ENCODE results near the gene PDIA6.

Gene PDIA6

GRCh38 chr2:10772868-10773215, 39.7 kb downstream of the PDIA6 start:
- Mint-ChIP-seq H3K4me3 (no peak overlapping the region), H3K36me3 (ENCODE audit: low read depth) (no peaks in the 10 kb centered on the region), H3K27ac (no peak overlapping the region), H3K4me1 (ENCODE audit: low read depth) (no peaks in the 10 kb centered on the region), H3K9me3 (no peaks in the 10 kb centered on the region), H3K27me3 (no peaks in the 10 kb centered on the region)

DNA sequence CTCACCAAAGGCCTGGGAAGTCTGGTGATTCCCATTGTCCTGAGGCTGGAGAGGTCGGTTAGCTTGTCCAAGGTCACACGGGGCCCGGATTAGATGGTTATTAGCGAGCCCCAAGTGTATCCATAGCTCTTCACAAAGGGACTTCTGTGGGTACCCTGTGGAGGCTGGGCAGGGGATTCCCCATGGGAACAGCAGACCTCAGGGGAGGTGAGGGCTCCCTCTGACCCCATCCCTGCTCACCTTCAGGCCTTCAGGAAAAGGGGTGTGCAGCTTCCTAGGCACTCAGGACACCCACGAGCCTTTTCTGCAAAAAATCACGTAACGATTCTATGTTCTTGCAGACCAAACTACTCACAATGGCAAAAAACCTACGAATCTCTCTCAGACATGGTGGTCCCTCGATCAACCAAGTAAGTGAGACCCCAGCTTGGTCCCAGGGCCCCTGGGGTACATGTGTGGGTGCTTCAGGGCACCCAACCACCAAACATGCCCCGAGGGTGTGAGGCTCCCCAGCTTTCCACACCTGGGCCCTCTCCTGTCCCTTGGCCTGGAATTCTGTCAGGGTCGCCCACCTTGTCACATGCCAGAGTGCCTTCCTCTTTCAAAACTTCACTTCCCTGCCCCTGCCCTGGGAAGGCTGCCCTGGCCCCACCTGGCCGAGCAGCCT, 40.3 kb downstream of the PDIA6 start:
- no peaks in the 10 kb centered on the region for H3K36me3 Mint-ChIP-seq (ENCODE audit: low read depth)
- no peaks in the 10 kb centered on the region for H3K27me3 Mint-ChIP-seq
- H3K4me1 Mint-ChIP-seq (ENCODE audit: low read depth): no peaks in the 10 kb centered on the region
- no peak overlapping the region for H3K27ac Mint-ChIP-seq
- H3K4me3 Mint-ChIP-seq: no peak overlapping the region
- no peaks in the 10 kb centered on the region for H3K9me3 Mint-ChIP-seq

- Mint-ChIP-seq H3K27ac (no peak overlapping the region), H3K4me1 (ENCODE audit: low read depth) (no peaks in the 10 kb centered on the region), H3K36me3 (ENCODE audit: low read depth) (no peaks in the 10 kb centered on the region), H3K4me3 (no peak overlapping the region), H3K27me3 (no peaks in the 10 kb centered on the region), H3K9me3 (no peaks in the 10 kb centered on the region)
These were observed 40.8 kb downstream of the PDIA6 start for GRCh38 chr2:10771786-10772185.

- no peaks in the 10 kb centered on the region for H3K27me3 Mint-ChIP-seq
- no peak overlapping the region for H3K4me3 Mint-ChIP-seq
- H3K4me1 Mint-ChIP-seq (ENCODE audit: low read depth): no peaks in the 10 kb centered on the region
- no peaks in the 10 kb centered on the region for H3K36me3 Mint-ChIP-seq (ENCODE audit: low read depth)
- no peak overlapping the region for H3K27ac Mint-ChIP-seq
- H3K9me3 Mint-ChIP-seq: no peaks in the 10 kb centered on the region
These were observed 41.4 kb downstream of the PDIA6 start for GRCh38 chr2:10770956-10771750.

GRCh38 chr2:10768063-10768507, 44.5 kb downstream of the PDIA6 start:
- H3K4me3 Mint-ChIP-seq: no peak overlapping the region
- no peaks in the 10 kb centered on the region for H3K4me1 Mint-ChIP-seq (ENCODE audit: low read depth)
- no peaks in the 10 kb centered on the region for H3K27me3 Mint-ChIP-seq
- H3K9me3 Mint-ChIP-seq: no peaks in the 10 kb centered on the region
- no peaks in the 10 kb centered on the region for H3K36me3 Mint-ChIP-seq (ENCODE audit: low read depth)
- no peak overlapping the region for H3K27ac Mint-ChIP-seq

GRCh38 chr2:10765914-10766313, 46.7 kb downstream of the PDIA6 start:
- Mint-ChIP-seq H3K9me3 (no peaks in the 10 kb centered on the region), H3K4me3 (no peak overlapping the region), H3K27ac (no peak overlapping the region), H3K27me3 (no peaks in the 10 kb centered on the region), H3K36me3 (ENCODE audit: low read depth) (no peaks in the 10 kb centered on the region), H3K4me1 (ENCODE audit: low read depth) (no peaks in the 10 kb centered on the region)

GRCh38 chr2:10765461-10765860, 47.1 kb downstream of the PDIA6 start:
- Mint-ChIP-seq H3K4me3 (no peak overlapping the region), H3K27ac (no peak overlapping the region), H3K36me3 (ENCODE audit: low read depth) (no peaks in the 10 kb centered on the region), H3K4me1 (ENCODE audit: low read depth) (no peaks in the 10 kb centered on the region), H3K27me3 (no peaks in the 10 kb centered on the region), H3K9me3 (no peaks in the 10 kb centered on the region)

- no peaks in the 10 kb centered on the region for H3K4me1 Mint-ChIP-seq (ENCODE audit: low read depth)
- H3K27ac Mint-ChIP-seq: no peak overlapping the region
- H3K9me3 Mint-ChIP-seq: no peaks in the 10 kb centered on the region
- no peak overlapping the region for H3K4me3 Mint-ChIP-seq
- H3K27me3 Mint-ChIP-seq: no peaks in the 10 kb centered on the region
- H3K36me3 Mint-ChIP-seq (ENCODE audit: low read depth): no peaks in the 10 kb centered on the region
These were observed 47.7 kb downstream of the PDIA6 start for GRCh38 chr2:10764896-10765295.

- Mint-ChIP-seq H3K27ac (no peak overlapping the region), H3K4me1 (ENCODE audit: low read depth) (no peaks in the 10 kb centered on the region), H3K36me3 (ENCODE audit: low read depth) (no peaks in the 10 kb centered on the region), H3K9me3 (no peaks in the 10 kb centered on the region), H3K4me3 (no peak overlapping the region), H3K27me3 (no peaks in the 10 kb centered on the region)
These were observed 48.3 kb downstream of the PDIA6 start for GRCh38 chr2:10764096-10764785.

DNA sequence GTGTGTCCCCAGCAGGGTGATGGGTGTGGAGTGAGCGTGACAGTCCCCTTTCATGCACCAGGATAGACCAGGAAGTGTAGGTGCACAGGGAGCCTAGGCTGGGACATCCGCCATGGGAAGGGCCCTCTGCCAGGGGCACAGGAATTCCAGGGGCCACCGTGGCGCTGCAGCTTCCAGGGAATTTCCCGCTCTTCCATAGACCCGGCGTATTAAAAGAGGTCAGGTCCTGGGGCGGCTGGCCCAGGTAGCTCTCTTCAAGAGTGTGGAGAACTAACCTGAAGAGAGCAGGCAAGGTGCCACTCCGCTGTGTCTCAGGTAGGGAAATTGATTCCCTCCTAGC, 49.2 kb downstream of the PDIA6 start:
- no peaks in the 10 kb centered on the region for H3K27me3 Mint-ChIP-seq
- H3K27ac Mint-ChIP-seq: no peak overlapping the region
- no peak overlapping the region for H3K4me3 Mint-ChIP-seq
- no peaks in the 10 kb centered on the region for H3K36me3 Mint-ChIP-seq (ENCODE audit: low read depth)
- H3K9me3 Mint-ChIP-seq: no peaks in the 10 kb centered on the region
- no peaks in the 10 kb centered on the region for H3K4me1 Mint-ChIP-seq (ENCODE audit: low read depth)

GRCh38 chr2:10762651-10763460, 49.7 kb downstream of the PDIA6 start:
- H3K4me3 Mint-ChIP-seq: no peak overlapping the region
- H3K27me3 Mint-ChIP-seq: no peaks in the 10 kb centered on the region
- no peaks in the 10 kb centered on the region for H3K9me3 Mint-ChIP-seq
- H3K4me1 Mint-ChIP-seq (ENCODE audit: low read depth): no peaks in the 10 kb centered on the region
- no peak overlapping the region for H3K27ac Mint-ChIP-seq
- H3K36me3 Mint-ChIP-seq (ENCODE audit: low read depth): no peaks in the 10 kb centered on the region

DNA sequence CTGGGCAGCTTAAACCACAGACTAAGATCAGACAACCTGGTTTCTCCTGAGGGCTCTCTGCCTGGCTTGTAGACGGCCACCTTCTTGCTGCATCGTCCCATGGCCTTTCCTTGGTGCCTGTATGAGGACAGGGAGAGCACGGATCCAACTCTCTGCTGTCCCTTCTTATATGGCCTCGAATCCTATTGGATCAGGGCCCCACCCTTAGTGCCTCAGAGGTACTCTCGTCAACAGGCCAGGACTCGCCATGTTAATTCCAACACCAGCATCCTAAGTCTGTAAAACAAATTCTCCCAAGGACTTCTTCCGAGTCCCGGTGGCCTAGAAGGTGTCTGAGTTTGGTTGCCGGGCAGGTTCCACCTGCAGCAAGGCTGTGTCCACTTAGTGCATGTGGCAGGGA, 51.0 kb downstream of the PDIA6 start:
- Mint-ChIP-seq H3K9me3 (no peaks in the 10 kb centered on the region), H3K4me3 (no peak overlapping the region), H3K27me3 (no peaks in the 10 kb centered on the region), H3K36me3 (ENCODE audit: low read depth) (no peaks in the 10 kb centered on the region), H3K27ac (no peak overlapping the region), H3K4me1 (ENCODE audit: low read depth) (no peaks in the 10 kb centered on the region)

DNA sequence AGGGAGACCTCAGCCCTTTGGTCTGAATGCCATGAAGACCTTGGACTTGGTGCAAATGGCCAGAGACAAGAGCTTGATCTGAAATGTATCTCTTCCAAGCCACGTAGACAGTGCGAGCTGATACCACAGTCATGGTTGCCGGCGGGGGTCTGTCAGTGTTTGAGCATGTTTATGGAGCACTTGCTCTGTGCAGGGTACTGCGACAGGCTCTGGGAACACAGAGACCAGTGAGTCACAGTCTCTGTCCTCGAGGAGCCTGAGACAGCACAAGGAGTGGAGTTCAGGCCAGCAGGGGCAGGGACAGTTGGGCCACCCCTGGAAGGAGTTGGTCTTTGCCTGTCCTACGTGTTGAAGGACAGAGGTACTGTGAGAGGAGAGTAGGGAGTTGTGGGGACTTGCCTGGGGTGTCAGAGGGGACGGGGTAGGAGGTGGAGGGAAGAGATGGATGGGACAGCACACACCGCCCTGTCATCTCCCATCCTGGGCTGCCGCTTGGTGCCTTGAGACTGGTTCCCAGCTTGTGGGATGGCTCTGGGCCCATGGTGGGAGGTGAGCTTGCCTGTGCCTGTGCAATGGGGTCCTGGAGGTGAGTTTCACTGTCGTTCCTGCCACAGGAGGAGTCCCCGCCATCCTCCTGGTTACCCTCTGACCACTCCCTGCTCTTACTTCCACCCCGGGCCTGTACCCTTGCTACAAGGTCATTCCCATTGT, 51.6 kb downstream of the PDIA6 start:
- H3K4me1 Mint-ChIP-seq (ENCODE audit: low read depth): no peaks in the 10 kb centered on the region
- H3K27ac Mint-ChIP-seq: no peak overlapping the region
- no peaks in the 10 kb centered on the region for H3K27me3 Mint-ChIP-seq
- no peaks in the 10 kb centered on the region for H3K9me3 Mint-ChIP-seq
- no peak overlapping the region for H3K4me3 Mint-ChIP-seq
- no peaks in the 10 kb centered on the region for H3K36me3 Mint-ChIP-seq (ENCODE audit: low read depth)

- Mint-ChIP-seq H3K36me3 (ENCODE audit: low read depth) (no peaks in the 10 kb centered on the region), H3K9me3 (no peaks in the 10 kb centered on the region), H3K27me3 (no peaks in the 10 kb centered on the region), H3K4me3 (no peak overlapping the region), H3K4me1 (ENCODE audit: low read depth) (no peaks in the 10 kb centered on the region), H3K27ac (no peak overlapping the region)
These were observed 53.4 kb downstream of the PDIA6 start for GRCh38 chr2:10759151-10759714.
